Suppressor macrophage treated with lipopolysaccharide for 4 hours (primary cell): ENCODE data around the gene GCNT2.
"Not testable (repeated sequence)": the region's sequence is repeated elsewhere in the genome, so short reads cannot be mapped to it uniquely, and the experiment has no call there.

Experiments
- DNase-seq: peaks from one replicate; pipeline ENCODE4 v3.0.0-alpha.2; 2020

GCNT2 gene

GRCh38 chr6:10521104-10521808, at the start of gene GCNT2:
GCNT2 (plus strand) TSS chr6:10521351; CDS start chr6:10528912, 7,561 bp downstream.
- DNase-seq, result no peak

DNA sequence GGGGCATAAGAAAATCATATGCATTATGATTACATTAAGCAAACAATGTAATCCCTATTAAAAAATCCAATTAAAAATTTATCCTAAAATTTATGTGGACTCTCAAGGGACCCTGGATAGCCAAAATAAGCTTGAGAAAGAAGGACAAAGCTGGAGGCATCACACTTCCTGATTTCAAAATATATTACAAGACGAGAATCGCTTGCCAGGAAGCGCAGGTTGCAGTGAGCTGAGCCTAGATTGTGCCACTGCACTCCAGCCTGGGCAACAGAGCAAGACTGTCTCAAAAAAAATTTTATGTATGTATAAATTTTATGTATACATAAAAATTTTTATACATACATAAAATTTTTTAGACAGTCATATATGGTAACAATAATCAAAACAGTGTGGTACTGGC, 48.5 kb upstream of the GCNT2 start:
- DNase-seq, result no peak

DNA sequence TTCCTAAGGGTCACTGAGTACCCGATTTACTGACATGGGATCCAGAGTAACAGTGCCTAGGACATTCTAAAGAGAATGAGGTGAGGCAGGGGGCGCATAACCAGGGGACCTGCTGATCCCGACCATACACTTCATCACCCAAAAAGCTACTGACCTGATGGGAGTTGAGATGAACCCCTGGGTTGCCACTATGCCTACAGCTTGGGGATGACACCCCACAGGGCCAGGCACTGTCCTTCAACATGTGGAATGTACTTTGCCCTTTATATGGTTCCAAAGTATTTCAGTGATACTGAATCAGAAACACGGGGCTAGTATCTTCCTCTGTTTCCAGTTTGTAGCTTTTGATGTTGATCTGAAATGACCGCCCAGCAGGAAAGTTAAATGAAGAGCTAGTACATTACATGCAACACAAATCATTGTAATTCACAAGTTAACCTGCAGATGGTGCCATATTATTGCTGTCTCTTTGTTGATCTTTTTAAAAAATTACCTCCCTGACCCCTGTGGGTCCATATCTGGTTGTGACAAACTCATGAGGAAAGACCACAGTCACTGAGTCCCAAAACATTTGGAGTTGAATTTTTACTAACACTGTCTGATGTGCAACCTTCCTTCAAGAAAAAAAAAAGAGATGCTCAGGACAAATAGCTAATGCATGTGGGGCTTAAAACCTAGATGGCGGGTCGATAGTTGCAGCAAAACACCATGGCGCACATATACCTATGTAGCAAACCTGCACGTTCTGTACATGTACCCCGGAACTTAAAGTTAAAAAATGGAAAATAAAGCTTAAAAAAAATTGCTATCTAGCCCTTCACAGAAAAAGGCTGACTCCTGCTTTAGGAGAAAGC, 42.7 kb upstream of the GCNT2 start:
- DNase-seq, result peak; percentile 65

GRCh38 chr6:10479939-10480700, 41.0 kb upstream of the GCNT2 start:
- no peak for DNase-seq

DNA sequence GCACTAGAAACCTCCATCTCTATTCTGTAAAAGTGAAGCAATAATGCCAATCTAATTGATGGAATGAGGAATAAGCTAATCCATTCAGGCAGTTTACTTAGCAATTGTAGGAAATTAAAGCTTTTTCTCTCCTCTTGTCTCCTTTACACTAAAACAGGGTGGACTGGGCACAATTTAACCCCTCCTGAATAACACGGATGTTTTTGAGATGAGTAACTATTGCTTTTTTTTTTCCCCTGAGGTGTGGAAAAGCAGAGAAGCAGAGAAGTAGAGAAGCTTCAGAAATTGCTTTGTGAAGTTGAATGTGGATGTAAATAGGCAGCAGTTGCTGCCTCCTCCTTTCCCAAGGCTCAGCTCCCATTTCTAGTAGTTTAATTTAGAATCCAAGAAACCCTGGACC, 40.0 kb upstream of the GCNT2 start:
- no peak for DNase-seq

- no peak for DNase-seq
Measured at GRCh38 chr6:10482636-10483257, 38.4 kb upstream of the GCNT2 start.

- no peak for DNase-seq
Measured at GRCh38 chr6:10484912-10485311, 36.2 kb upstream of the GCNT2 start.

DNA sequence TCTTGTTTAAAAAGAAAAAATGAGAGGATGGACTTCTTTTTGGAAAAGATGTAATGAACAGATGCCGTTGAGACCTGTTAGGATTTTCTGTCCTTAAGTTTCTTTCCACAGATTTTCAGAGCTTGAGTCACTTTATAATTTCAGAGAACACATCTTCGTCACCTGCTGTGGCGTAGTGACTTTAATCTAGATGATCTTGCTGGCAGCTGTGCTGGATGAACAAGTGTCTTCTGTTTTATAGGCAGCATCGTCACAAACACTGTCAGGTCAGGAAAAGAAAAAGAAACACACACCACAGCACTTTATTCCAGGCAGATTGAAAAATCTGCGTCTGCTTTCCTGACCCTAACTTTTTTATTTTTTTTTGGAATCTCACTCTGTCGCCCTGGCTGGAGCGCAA, 35.7 kb upstream of the GCNT2 start:
- DNase-seq, result no peak

DNA sequence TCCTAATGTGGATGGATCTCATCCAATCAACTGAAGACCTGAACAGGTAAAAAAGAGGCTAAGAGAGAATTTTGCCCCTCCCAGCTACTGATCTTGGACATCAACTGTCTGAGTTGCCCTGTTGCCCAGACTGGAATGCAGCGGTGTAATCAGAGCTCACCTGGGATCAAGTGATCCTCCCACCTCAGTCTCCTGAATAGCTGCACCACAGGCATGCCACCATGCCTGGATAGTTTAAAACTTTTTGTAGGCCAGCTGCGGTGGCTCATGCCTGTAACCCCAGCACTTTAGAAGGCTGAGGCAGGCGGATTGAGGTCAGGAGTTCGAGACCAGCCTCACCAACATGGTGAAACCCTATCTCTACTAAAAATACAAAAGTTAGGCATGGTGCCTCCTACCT, 34.9 kb upstream of the GCNT2 start:
- no peak for DNase-seq

GRCh38 chr6:10486944-10487588, 34.1 kb upstream of the GCNT2 start:
- not testable (repeated sequence) for DNase-seq

- no peak for DNase-seq
Measured at GRCh38 chr6:10487668-10488327, 33.4 kb upstream of the GCNT2 start.

- no peak for DNase-seq
Measured at GRCh38 chr6:10491463-10491862, 29.7 kb upstream of the GCNT2 start.

DNA sequence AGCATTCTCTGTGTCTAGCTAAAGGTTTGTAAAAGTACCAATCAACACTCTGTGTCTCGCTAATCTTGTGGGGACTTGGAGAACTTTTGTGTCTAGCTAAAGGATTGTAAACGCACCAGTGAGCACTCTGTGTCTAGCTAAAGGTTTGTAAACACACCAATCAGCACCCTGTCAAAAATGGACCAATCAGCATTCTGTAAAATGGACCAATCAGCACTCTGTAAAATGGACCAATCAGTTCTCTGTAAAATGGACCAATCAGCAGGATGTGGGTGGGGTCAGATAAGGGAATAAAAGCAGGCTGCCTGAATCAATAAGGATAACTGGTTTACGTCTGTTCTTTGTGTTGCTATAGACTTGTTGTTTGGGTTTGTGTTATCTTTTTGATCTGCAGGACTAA, 29.2 kb upstream of the GCNT2 start:
- DNase-seq, result not testable (repeated sequence)

DNA sequence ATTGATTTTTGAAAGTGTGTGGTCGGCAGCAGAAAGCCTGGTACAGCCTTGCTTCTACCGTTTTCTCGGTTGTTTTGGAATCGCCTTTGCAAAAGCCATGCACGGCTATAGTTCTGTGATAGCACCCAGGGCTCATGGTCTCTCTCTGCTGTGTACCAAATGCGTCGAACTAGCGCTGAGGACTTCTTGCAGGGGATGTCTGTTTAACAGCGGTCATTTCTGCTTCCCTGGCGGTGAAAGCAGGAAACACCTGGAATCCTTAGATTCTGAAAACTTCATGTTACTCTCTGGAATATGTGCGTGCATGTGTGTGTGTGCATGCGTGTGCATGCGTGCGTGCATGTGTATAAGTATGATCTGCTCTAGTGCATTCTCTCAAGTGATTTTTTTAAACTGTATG, 26.1 kb upstream of the GCNT2 start:
- DNase-seq, result no peak

- no peak for DNase-seq
Measured at GRCh38 chr6:10505529-10505928, 15.6 kb upstream of the GCNT2 start.

- DNase-seq, result no peak
Measured at GRCh38 chr6:10507298-10507697, 13.9 kb upstream of the GCNT2 start.

DNA sequence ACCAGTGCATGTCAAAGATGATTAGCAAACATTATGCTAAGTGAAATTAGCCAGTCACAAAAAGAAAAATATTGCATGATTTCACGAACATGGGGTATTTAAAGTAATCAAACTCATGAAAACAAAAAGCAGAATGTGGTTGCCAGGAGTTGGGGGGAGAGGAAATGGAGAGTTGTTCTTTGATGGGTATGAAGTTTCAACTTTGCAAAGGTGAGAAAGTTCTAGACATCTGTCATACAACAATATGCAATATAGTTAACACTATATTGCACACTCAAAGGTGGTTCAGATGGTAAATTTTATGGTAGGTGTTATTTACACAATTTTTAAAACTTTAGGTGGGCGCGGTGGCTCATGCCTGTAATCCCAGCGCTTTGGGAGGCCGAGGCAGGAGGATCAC, 13.4 kb upstream of the GCNT2 start:
- DNase-seq, result no peak

DNA sequence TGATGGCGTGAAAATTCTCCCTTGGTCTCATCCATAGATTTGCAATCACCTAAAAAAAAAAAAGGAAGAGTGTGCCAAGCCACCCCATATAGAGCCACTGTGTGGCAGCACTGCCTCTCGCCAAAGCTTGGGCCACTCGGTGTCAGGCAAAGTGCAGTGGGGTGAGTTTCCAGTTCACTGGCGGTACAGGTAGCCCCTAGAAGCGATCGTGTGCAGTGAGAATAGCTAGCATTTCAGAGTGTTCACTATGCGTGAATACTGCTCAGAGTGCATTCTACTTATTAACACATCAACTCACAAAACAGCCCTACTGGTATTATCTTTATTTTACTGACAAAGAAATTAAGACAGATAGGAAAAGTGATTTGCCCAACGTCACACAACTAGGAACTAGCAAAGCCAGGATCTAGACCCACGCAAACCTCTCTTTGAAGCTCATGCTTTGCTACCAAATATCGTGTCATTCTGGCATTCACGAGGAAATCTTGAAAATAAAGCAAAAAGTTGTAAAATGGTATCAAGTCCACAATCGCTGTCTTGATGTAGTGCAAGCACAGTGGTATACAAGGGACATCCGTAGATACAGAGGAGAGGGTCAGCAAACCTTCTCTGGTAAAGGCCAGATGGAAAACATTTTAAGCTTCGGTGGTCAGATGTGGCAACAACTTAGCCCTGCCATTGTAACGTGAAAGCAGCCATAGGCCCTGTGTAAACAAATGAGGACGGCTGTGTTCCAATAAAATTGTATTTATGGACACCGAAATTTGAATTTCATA, 10.4 kb upstream of the GCNT2 start:
- DNase-seq, result peak; percentile 73

- no peak for DNase-seq
Measured at GRCh38 chr6:10511477-10511876, 9.7 kb upstream of the GCNT2 start.

DNA sequence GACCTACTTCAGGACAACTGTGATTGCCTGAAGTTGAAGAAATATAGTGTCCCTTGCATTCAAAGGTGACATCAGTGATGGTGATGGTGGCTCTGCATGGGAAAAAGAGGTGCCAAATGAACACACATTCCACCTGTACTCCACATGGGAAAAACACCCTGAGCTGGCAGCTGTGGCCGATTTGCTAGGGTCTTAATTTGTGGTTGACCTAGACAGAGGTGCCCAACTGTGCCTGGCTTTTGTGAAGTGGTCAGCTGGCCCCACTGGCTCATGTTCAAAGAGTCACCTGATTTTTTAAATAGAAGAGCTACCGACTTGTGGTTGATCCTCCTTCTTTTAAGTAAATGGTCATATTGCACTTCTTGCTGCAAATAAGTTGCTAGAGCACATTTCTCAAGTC, 7.6 kb upstream of the GCNT2 start:
- DNase-seq, result no peak
